ENCODE measurements around the gene IGSF5.

GRCh38 chr21:39805983-39806382, 61.0 kb downstream of the IGSF5 start:
- TF ChIP-seq POLR2A (IDR thresholded peaks at IDR 0.05) (no peak), CTCF (IDR thresholded peaks at IDR 0.05) (no peak), POLR2AphosphoS5 (IDR thresholded peaks at IDR 0.05) (no peak), EP300 (IDR thresholded peaks at IDR 0.05; ENCODE audit: low read depth) (no peak)

Measured in transverse colon (tissue), 4 donors.